Glutamatergic neuron (in vitro differentiated cells): ENCODE measurements around the gene TEAD4. TPM values are rescaled to one million over a fixed set of nuclear protein-coding genes. Genes with fewer than 3 reads are reported as not detected.

ENCODE experiments used
- DNase-seq: peaks from one replicate; pipeline ENCODE4 v3.0.0; 2022
- H3K27ac Mint-ChIP-seq: one replicate; pipeline ENCODE4 v1.8.0; 2020; ENCODE audit warnings: mild to moderate bottlenecking, mixed read lengths, inconsistent platforms; ENCODE audit not compliant: unreplicated experiment
- H3K27me3 Mint-ChIP-seq: one replicate; pipeline ENCODE4 v1.8.0; 2020; ENCODE audit warnings: mild to moderate bottlenecking, moderate library complexity, mixed read lengths, inconsistent platforms; ENCODE audit not compliant: unreplicated experiment
- H3K36me3 Mint-ChIP-seq: one replicate; pipeline ENCODE4 v1.8.0; 2020; ENCODE audit warnings: mild to moderate bottlenecking, mixed read lengths, inconsistent platforms; ENCODE audit not compliant: unreplicated experiment
- H3K4me1 Mint-ChIP-seq: one replicate; pipeline ENCODE4 v1.8.0; 2020; ENCODE audit warnings: mild to moderate bottlenecking, low read depth, mixed read lengths, inconsistent platforms; ENCODE audit not compliant: unreplicated experiment
- H3K4me3 Mint-ChIP-seq: one replicate; pipeline ENCODE4 v1.8.0; 2020; ENCODE audit warnings: mild to moderate bottlenecking, mixed read lengths, inconsistent platforms; ENCODE audit not compliant: unreplicated experiment
- H3K9me3 Mint-ChIP-seq: one replicate; pipeline ENCODE4 v1.8.0; 2020; ENCODE audit warnings: mild to moderate bottlenecking, moderate library complexity, mixed read lengths, inconsistent platforms; ENCODE audit not compliant: unreplicated experiment
- CTCF ChIP-seq: fragments of 200-600 bp; sonication (generic); IDR thresholded peaks from one replicate; pipeline ENCODE4 v1.5.0; 2021; ENCODE audit not compliant: partially characterized antibody, unreplicated experiment
- total RNA-seq: library from RNA; stranded (reverse); fragmentation: NEBNext Ultra II Directional; extraction: Animal tissue kit (Norgen Biotek cat#: 25700); gene quantifications from one replicate; pipeline ENCODE4 v1.2.1, GENCODE V29; 2021; ENCODE audit not compliant: unreplicated experiment

Gene TEAD4
- total RNA-seq, 1 donor from 2014 or later: 3.8 TPM

- DNase-seq: no peak
- no peak for TF ChIP-seq CTCF
- Mint-ChIP-seq H3K9me3 (no peaks in the 10 kb centered on the region), H3K4me1 (no peaks in the 10 kb centered on the region), H3K4me3 (no peak overlapping the region), H3K27me3 (peaks cover 2% of the 10 kb centered on the region), H3K36me3 (no peaks in the 10 kb centered on the region), H3K27ac (no peak overlapping the region)
Observed at GRCh38 chr12:3022411-3022810, 63.2 kb downstream of the TEAD4 start.

GRCh38 chr12:3022961-3023360 is 63.8 kb downstream of the TEAD4 start:
- H3K27ac Mint-ChIP-seq: no peak overlapping the region

GRCh38 chr12:3028108-3028507 is 68.9 kb downstream of the TEAD4 start:
- H3K27me3 Mint-ChIP-seq: no peaks in the 10 kb centered on the region
- H3K4me1 Mint-ChIP-seq: peaks cover 3% of the 10 kb centered on the region
- no peak for DNase-seq
- H3K27ac Mint-ChIP-seq: no peak overlapping the region
- no peak for TF ChIP-seq CTCF
- peaks cover 3% of the 10 kb centered on the region for H3K9me3 Mint-ChIP-seq
- no peaks in the 10 kb centered on the region for H3K36me3 Mint-ChIP-seq
- no peak overlapping the region for H3K4me3 Mint-ChIP-seq

More at GRCh38 chr12:3022961-3023360, 63.8 kb downstream of the TEAD4 start:
- Mint-ChIP-seq H3K36me3 (no peaks in the 10 kb centered on the region), H3K4me1 (no peaks in the 10 kb centered on the region), H3K4me3 (no peak overlapping the region), H3K27me3 (peaks cover 2% of the 10 kb centered on the region), H3K9me3 (no peaks in the 10 kb centered on the region)
- TF ChIP-seq CTCF: no peak
- no peak for DNase-seq

- Mint-ChIP-seq H3K9me3 (peaks cover 6% of the 10 kb centered on the region), H3K27ac (no peak overlapping the region), H3K36me3 (no peaks in the 10 kb centered on the region), H3K4me1 (peaks cover 14% of the 10 kb centered on the region), H3K4me3 (no peak overlapping the region), H3K27me3 (peaks cover 5% of the 10 kb centered on the region)
- no peak for TF ChIP-seq CTCF
- DNase-seq: no peak
Observed at GRCh38 chr12:3030821-3031429, 71.7 kb downstream of the TEAD4 start.

GRCh38 chr12:3032161-3032560 is 73.0 kb downstream of the TEAD4 start:
- Mint-ChIP-seq H3K4me3 (no peak overlapping the region), H3K4me1 (peaks cover 27% of the 10 kb centered on the region), H3K27me3 (peaks cover 10% of the 10 kb centered on the region), H3K9me3 (peaks cover 6% of the 10 kb centered on the region), H3K27ac (no peak overlapping the region), H3K36me3 (no peaks in the 10 kb centered on the region)
- DNase-seq: no peak
- TF ChIP-seq CTCF: no peak
